ENCODE data around the gene HNRNPA3. TPM values are rescaled to one million over a fixed set of nuclear protein-coding genes. Genes with fewer than 3 reads are reported as not detected.
A peak's percentile ranks its signal among the peaks of the same experiment; 100 is the strongest.

The HNRNPA3 gene
- polyA plus RNA-seq, 6 donors from 2014 or later: 48.0 to 96.3 (median 70.3) TPM

DNA sequence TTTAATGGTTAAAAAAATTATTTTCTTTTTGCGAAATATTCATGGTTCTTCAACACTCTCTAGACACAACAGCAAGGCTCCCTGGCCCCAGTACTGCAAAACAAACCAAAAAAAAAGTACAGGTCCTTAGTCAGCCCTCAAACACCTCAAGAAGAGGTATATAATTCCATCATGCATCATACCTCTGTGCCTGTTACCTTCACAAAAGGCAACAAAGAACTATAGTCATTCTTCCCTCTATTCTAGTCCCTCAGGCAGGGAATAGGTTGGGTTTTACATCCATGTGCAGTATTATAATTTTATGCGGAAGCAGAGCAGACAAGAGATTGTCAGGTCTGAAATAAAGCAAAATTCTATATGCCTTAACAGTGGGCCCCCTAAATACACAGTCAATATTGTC lies 43.4 kb downstream of the HNRNPA3 start:
- peak overlapping the region in 2 of 6 donors; percentile 20 to 36 for H3K27ac Mint-ChIP-seq
- no peak for ATAC-seq (ENCODE audit: low read depth in 2 of 2)
- peaks cover 0 to 6% of the 10 kb centered on the region in 2 donors for H3K36me3 Mint-ChIP-seq
- no peak overlapping the region for H3K4me3 Mint-ChIP-seq
- H3K9me3 Mint-ChIP-seq: peaks cover 0 to 4% (median 2%) of the 10 kb centered on the region in 7 donors
- DNase-seq: no peak
- no peaks in the 10 kb centered on the region for H3K27me3 Mint-ChIP-seq
- peaks cover 58 to 92% (median 87%) of the 10 kb centered on the region in 3 donors for H3K4me1 Mint-ChIP-seq

DNA sequence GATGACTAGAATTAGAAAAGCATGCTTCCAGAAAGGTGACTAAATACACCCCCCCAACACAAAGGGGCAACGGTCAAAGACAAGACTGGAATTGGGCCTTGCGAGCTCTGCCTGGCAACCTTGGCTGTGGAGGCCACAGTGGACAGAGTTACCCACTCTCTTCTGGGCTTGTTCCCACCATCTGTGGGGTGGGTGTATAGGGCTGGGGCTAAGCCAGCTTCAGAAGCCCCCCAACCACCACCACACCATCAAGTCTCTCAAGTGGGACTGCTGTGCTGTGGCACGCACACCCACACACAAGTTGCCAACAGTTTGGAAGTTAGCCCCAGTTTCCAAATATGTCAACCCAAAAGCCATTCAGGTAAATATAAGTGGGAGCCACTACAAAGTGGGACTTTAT lies 44.1 kb downstream of the HNRNPA3 start:
- Mint-ChIP-seq H3K36me3 (no peaks in the 10 kb centered on the region), H3K27ac (peak overlapping the region in 4 of 6 donors; percentile 20 to 63 (median 34)), H3K4me1 (peaks cover 59 to 92% (median 87%) of the 10 kb centered on the region in 3 donors), H3K9me3 (peaks cover 0 to 4% (median 0%) of the 10 kb centered on the region in 7 donors), H3K27me3 (no peaks in the 10 kb centered on the region), H3K4me3 (peak overlapping the region in 2 of 8 donors; percentile 16 to 40)
- DNase-seq (no peak), ATAC-seq (ENCODE audit: low read depth in 2 of 2) (no peak)

DNA sequence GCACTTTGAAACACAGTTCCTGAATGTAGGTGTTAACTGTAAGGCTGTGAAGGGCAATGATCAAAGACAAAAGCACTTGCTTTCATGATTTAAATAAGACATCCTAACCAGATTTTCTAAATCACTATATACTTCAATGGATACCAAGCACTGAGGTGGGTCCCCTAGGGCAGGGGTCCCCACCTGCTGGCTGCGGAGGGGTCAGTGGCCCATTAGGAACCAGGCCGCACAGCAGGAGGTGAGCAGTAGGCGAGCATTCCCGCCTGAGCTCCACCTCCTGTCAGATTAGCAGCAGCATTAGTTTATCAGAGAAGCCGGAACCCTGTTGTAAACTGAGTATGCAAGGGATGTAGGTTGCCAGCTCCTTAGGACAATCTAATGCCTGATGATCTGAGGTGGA lies 44.9 kb downstream of the HNRNPA3 start:
- no peak for DNase-seq
- Mint-ChIP-seq H3K36me3 (no peaks in the 10 kb centered on the region), H3K27me3 (no peaks in the 10 kb centered on the region), H3K9me3 (peaks cover 0 to 4% (median 0%) of the 10 kb centered on the region in 7 donors), H3K4me3 (peak overlapping the region in 1 of 8 donors; percentile 16), H3K4me1 (peaks cover 60 to 92% (median 87%) of the 10 kb centered on the region in 3 donors), H3K27ac (peak overlapping the region in 4 of 6 donors; percentile 12 to 69 (median 42))
- ATAC-seq (ENCODE audit: low read depth in 2 of 2): no peak

DNA sequence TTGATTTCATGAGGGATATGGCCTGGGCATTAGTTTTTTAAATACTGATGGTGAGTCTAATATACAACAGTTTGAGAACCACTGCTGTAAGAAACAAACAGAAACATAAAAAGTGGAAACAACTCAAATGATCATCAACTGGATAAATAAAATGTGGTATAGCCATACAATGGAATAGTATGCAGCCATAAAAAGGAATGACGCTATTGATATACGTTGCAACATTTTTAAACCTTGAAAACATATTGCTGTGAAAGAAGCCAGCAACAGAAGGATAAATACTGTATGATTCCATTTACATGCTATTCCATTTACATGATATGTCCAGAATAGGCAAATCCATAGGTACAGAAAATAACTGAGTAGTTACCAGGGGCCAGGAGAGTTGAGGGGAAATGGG lies 45.5 kb downstream of the HNRNPA3 start:
- H3K4me1 Mint-ChIP-seq: peaks cover 54 to 87% (median 84%) of the 10 kb centered on the region in 3 donors
- ATAC-seq (ENCODE audit: low read depth in 2 of 2) (no peak), DNase-seq (no peak)
- H3K36me3 Mint-ChIP-seq: no peaks in the 10 kb centered on the region
- H3K4me3 Mint-ChIP-seq: peak overlapping the region in 3 of 8 donors; percentile 25 to 74 (median 41)
- peaks cover 0 to 4% (median 0%) of the 10 kb centered on the region in 7 donors for H3K9me3 Mint-ChIP-seq
- H3K27ac Mint-ChIP-seq: peak overlapping the region in 4 of 6 donors; percentile 20 to 76 (median 28)
- no peaks in the 10 kb centered on the region for H3K27me3 Mint-ChIP-seq

DNA sequence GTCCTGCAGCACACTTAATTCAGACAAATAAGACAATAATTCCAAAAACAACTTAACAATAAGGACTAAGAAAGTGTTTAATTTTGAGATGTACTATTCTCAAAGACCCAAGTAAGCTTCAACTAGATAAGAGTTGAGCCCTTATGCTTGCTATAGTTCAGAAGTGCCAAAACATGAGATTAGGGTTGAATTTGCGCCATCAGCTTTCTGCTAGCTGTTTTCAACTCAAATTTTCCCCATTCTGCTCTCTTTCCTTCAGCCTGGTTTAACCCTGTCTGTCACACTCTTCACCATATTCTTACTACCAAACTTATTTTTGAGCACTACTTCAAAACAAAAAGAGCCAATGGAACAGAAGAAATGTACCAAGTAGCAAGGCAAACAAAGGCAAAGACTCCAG lies 47.8 kb downstream of the HNRNPA3 start:
- H3K27ac Mint-ChIP-seq: peak overlapping the region in 3 of 6 donors; percentile 45 to 99 (median 59)
- H3K27me3 Mint-ChIP-seq: no peaks in the 10 kb centered on the region
- no peak for DNase-seq
- H3K9me3 Mint-ChIP-seq: peaks cover 0 to 4% (median 0%) of the 10 kb centered on the region in 7 donors
- no peak for ATAC-seq (ENCODE audit: low read depth in 2 of 2)
- no peaks in the 10 kb centered on the region for H3K36me3 Mint-ChIP-seq
- H3K4me1 Mint-ChIP-seq: peaks cover 37 to 67% (median 66%) of the 10 kb centered on the region in 3 donors
- H3K4me3 Mint-ChIP-seq: peak overlapping the region in 6 of 8 donors; percentile 2 to 74 (median 38)

DNA sequence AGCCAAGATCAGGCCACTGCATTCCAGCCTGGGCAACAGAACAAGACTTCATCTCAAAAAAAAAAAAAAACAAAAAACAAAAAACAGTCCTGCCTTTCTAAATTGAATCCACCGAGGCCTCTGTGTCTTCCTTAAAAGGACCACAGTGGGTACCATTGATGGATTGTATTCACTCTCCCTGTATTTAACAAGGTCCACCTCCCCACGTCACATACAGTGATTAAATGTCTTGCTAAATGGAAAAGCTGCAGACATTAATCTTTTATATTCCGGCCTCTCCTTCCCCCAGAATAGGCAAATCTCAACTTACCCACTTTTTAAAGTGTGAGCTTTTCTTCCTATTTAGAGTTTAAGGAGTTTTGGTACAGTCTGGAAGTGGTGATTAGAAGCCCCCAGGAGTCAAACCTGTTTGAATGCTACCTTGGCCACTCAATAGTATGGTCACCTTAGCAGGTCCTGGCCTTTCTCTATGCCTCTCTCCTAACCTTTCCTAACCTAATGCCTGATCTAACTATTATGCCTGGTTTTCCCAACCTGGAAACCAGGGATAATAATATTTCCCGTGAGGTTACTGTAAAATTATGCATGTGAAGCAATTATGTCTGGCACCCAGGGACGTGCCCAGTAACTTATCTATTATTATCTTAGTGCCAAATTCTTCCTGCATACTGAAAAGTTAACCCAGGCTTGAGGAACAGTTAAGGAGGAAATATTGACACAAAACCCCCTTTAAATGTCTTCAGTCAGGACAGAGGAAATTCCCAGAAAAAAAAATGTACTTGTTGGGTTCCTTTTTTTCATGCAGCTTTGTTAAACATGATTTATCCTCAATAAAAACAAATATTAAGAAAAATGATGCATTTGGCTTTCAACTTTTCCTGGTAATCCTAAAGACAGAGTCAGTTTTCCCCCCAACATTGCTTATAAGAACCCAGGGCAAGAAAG lies 48.8 kb downstream of the HNRNPA3 start:
- ATAC-seq (ENCODE audit: low read depth in 2 of 2) (no peak), DNase-seq (no peak)
- Mint-ChIP-seq H3K4me1 (peaks cover 37 to 68% (median 63%) of the 10 kb centered on the region in 3 donors), H3K27ac (peak overlapping the region in 5 of 6 donors; percentile 72 to 99 (median 97)), H3K36me3 (no peaks in the 10 kb centered on the region), H3K4me3 (peak overlapping the region; percentile 88 to 99 (median 98)), H3K9me3 (peaks cover 0 to 4% (median 0%) of the 10 kb centered on the region in 7 donors), H3K27me3 (no peaks in the 10 kb centered on the region)

DNA sequence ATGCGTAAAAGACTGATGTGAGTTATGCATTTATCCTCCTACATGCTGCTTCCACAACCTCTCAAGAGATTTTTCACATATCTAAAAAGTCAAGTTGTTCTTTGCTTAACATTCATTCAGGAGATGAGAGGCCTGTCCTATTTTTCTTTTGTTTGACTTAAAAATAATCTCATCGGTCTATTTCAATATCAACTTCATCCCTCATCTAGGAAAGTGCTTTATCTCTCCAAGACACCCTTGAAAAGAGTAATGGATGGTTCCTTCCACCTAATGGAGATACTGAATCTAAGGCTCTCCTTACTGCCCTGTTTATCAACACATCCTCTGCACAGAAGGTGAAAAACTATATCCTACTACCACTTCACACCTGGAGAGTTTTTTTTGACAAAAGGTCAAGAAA lies 49.5 kb downstream of the HNRNPA3 start:
- Mint-ChIP-seq H3K4me3 (peak overlapping the region; percentile 88 to 99 (median 98)), H3K27me3 (no peaks in the 10 kb centered on the region), H3K9me3 (peaks cover 0 to 4% (median 0%) of the 10 kb centered on the region in 7 donors), H3K27ac (peak overlapping the region in 5 of 6 donors; percentile 34 to 100 (median 98)), H3K36me3 (no peaks in the 10 kb centered on the region), H3K4me1 (peaks cover 38 to 68% (median 61%) of the 10 kb centered on the region in 3 donors)
- DNase-seq (no peak), ATAC-seq (ENCODE audit: low read depth in 2 of 2) (no peak)

DNA sequence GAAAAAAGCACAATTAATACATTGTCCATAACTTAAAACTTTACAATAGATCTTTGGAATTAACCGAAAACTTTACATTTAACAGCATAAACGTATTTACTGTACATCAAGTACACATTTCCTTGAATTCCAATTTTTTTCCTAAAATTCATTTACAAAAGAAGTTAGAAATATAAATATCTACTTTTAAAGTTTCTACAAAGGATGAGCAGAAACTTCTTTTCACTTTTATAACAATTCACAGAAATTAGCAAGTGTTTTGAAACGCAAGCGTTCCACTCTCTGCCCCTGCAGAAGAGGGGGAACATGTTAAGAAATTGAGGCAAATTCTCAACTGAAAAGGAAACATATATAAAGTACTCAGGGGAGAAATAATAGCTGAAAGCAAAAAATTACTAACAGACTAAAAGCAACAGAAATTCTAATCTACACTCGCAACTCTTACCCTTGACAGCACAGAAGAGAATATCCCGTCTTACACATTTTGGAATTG lies 50.4 kb downstream of the HNRNPA3 start:
- no peak for DNase-seq
- peak overlapping the region; percentile 88 to 99 (median 98) for H3K4me3 Mint-ChIP-seq
- no peaks in the 10 kb centered on the region for H3K36me3 Mint-ChIP-seq
- H3K9me3 Mint-ChIP-seq: peaks cover 0 to 3% (median 0%) of the 10 kb centered on the region in 7 donors
- peak overlapping the region; percentile 95 to 100 (median 98) for H3K27ac Mint-ChIP-seq
- peaks cover 32 to 60% (median 52%) of the 10 kb centered on the region in 3 donors for H3K4me1 Mint-ChIP-seq
- H3K27me3 Mint-ChIP-seq: no peaks in the 10 kb centered on the region
- no peak for ATAC-seq (ENCODE audit: low read depth in 2 of 2)

DNA sequence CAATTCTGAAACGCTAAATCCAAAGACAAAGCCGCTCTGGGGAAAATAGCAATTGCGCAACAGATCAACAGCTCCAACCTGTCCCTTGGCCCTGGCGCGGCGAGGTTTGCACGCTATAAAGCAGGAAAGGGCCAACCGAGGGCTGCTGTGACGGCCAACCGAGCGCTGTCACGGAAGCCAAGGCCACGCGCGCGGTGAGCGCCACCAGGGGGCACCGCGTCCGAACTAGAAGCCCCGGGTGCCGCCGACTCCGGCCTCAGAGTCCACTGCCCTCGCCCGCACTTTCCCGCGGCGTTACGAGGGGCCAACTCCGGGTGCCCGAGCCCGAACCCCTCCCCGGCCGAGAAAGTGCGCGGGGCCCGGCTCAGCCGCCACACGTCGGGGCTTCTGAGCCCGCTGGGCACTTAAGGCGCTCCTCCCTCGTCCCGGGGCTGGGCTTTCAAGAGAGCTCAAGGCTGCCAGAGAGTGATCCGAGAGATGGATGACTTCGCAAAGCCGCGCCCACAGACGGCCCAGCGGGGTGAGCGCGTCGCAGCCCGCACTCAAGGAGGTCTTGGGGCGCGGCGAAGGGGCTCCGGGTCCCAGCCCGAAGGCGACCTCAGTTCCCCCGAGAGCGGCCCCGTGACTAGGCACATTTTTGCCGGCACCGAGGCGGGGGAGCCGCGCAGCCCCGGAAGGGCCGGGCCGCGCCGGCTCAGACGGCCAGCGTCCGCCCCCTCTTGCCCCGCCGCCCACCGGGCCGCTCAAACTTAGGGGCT lies 51.0 kb downstream of the HNRNPA3 start:
- H3K4me3 Mint-ChIP-seq: peak overlapping the region; percentile 88 to 99 (median 98)
- peaks cover 28 to 58% (median 46%) of the 10 kb centered on the region in 3 donors for H3K4me1 Mint-ChIP-seq
- no peaks in the 10 kb centered on the region for H3K36me3 Mint-ChIP-seq
- ATAC-seq (ENCODE audit: low read depth in 2 of 2) (peak; percentile 58 to 62), DNase-seq (peak; percentile 96)
- no peaks in the 10 kb centered on the region for H3K9me3 Mint-ChIP-seq
- peak overlapping the region; percentile 95 to 100 (median 98) for H3K27ac Mint-ChIP-seq
- no peaks in the 10 kb centered on the region for H3K27me3 Mint-ChIP-seq

DNA sequence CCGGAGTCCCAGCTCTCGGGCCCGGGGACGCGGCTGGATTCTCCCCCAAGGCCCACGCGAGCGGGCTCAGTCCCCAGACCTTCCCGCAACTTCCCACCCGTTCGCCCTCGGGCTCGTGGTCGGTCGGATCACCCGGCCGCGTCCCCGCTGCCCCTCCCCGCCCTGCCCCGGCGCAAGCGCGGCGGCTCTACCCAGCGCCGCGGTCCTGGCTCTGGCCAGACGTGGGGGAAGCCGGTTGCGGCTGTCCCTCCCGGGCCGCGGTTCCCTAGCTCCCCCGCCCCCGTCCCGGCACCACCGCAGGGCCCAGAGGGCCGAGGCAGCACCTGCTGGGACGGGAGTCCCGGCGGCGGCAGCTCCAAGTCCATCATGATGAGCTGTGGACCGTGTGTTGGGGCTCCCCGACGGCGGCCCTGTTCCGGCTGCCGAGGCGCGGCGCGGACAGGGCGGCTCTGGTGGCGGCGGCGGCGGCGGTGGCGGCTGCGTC lies 51.7 kb downstream of the HNRNPA3 start:
- Mint-ChIP-seq H3K4me1 (peaks cover 28 to 52% (median 42%) of the 10 kb centered on the region in 3 donors), H3K27me3 (no peaks in the 10 kb centered on the region), H3K27ac (peak overlapping the region in 4 of 6 donors; percentile 33 to 100 (median 100)), H3K9me3 (no peaks in the 10 kb centered on the region), H3K4me3 (peak overlapping the region; percentile 39 to 99 (median 98)), H3K36me3 (no peaks in the 10 kb centered on the region)
- ATAC-seq (ENCODE audit: low read depth in 2 of 2) (no peak), DNase-seq (no peak)

DNA sequence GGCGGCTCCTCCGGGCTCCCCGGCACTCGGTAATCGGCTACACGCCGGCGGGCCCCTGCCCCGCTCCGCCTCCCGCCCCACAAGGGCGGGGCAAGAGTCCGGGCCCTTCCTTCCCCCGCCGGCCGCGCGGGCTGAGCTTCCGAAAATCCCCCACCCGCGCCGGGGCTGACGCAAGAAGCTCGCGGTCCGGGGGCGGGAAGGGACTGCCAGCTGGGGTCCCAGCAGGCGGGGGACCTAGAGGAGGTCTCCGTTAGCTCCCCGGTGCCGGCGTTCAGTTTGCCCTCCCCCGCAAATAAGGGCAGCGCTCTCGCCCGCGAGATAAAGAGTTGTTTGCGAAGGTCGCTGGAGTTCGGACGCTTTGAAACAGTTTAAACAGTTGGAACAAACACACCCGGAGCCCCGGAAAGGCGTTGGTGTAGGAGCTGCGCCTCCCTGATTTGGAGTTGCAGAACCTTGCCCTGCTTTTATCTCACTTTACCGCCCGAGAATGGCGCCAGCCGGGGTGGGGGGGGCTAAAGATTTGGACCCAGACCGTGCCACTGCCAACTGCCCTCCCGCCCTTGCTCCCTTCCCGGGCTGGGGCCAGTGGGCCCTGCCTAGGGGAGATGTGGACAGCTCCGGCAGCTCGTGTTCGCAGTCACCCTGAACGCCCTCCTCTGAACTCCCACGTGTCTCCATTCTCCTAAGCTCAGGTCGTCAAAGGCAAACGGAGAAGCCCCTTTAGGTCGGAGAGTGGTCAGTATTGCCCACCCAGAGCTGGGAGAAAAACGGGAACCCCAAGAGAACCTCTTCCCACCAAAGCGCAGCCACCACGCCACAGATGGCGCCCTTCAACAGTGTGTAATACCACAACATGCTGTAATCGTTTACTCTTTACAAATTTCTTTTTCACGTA lies 52.3 kb downstream of the HNRNPA3 start, which contains the start of gene NFE2L2:
Gene NFE2L2 (minus strand): TSS at position 35 of the 895 bp plus-strand sequence. CDS start 151 bp downstream, outside the sequence.
- DNase-seq: peak; percentile 99
- peak; percentile 61 to 63 for ATAC-seq (ENCODE audit: low read depth in 2 of 2)
- Mint-ChIP-seq H3K4me3 (peak within 1 kb of the TSS; percentile 88 to 99 (median 98)), H3K27me3 (no peaks in the 10 kb centered on the region), H3K27ac (peak within 1 kb of the TSS; percentile 99 to 100 (median 100)), H3K36me3 (no peaks in the 10 kb centered on the region), H3K4me1 (peaks cover 28 to 46% (median 42%) of the 10 kb centered on the region in 3 donors), H3K9me3 (no peaks in the 10 kb centered on the region)
